Ovary (tissue), 9 donors: ENCODE results near the gene PRKAG3. TPM values are rescaled to one million over a fixed set of nuclear protein-coding genes. Genes with fewer than 3 reads are reported as not detected.

Source experiments
- DNase-seq, 5 donors: peaks; one replicate each; pipeline ENCODE4 v3.0.0-alpha.2; 2019 to 2020
- H3K27ac ChIP-seq, 2 donors: fragments of 200-600 bp; one replicate each; pipeline versions ENCODE4 v1.5.1 to v1.8.0; 2019 to 2022
- H3K27me3 ChIP-seq: fragments of 200-600 bp; one replicate; pipeline ENCODE4 v1.8.0; 2022
- H3K36me3 ChIP-seq: fragments of 200-600 bp; sonication (generic); one replicate; pipeline ENCODE4 v1.5.1; 2019
- H3K4me1 ChIP-seq: one replicate; pipeline ENCODE4 v1.8.1; 2013; ENCODE audit warnings: mild to moderate bottlenecking, moderate library complexity; ENCODE audit not compliant: insufficient read depth
- H3K4me3 ChIP-seq: fragments of 200-600 bp; sonication (generic); one replicate; pipeline ENCODE4 v1.5.1; 2017
- H3K9me3 ChIP-seq, 2 donors: fragments of 200-600 bp in 1 of 2; sonication (generic) in 1 of 2; one replicate each; pipeline versions ENCODE4 v1.5.1 to v1.8.1; 2013 to 2019; ENCODE audit warnings: mild to moderate bottlenecking in 1 of 2, moderate library complexity in 1 of 2
- EP300 ChIP-seq: sonication (generic); formaldehyde crosslinking; IDR thresholded peaks from one replicate; pipeline ENCODE4 v1.6.1; 2017; ENCODE audit warnings: antibody characterized with exemption
- POLR2A ChIP-seq: fragments of 450-650 bp; IDR thresholded peaks from one replicate; pipeline ENCODE4 v1.6.1; 2017; ENCODE audit warnings: antibody characterized with exemption, mild to moderate bottlenecking, moderate library complexity
- WGBS, 3 donors: extraction: QIAGEN DNeasy Blood & Tissue Kit in 1 of 3; methylation state at CpG; one replicate each; pipeline versions ENCODE4 v1.1.5 to v1.1.7; 2013 to 2017; 5-methylcytosine and 5-hydroxymethylcytosine counted together
- intact Hi-C, 4 donors: fragments of 100-400 bp; cut with DNase I; formaldehyde crosslinking; loops; one replicate each; pipeline versions ENCODE4 v1.11.0 to v1.15.1; 2022 to 2023
- polyA plus RNA-seq, 2 donors: library from polyadenylated mRNA; stranded (reverse); fragments of 200-250 nt in 1 of 2; fragments of 350-450 nt in 1 of 2; fragmentation: Illumina TruSeq in 1 of 2; extraction: RNeasy Lipid Tissue Mini Kit (QIAGEN cat#74804) in 1 of 2; gene quantifications; one replicate each; pipeline ENCODE4 v1.2.3, GENCODE V29; 2013 to 2014
- total RNA-seq, 7 donors: library from RNA; depleted of rRNA in 2 of 7; stranded (reverse); fragments of >200 nt in 2 of 7; fragmentation: NEBNext Ultra II Directional in 3 of 7; extraction: Animal tissue kit (Norgen Biotek cat#: 25700) in 3 of 7; gene quantifications; one replicate each; pipeline versions ENCODE4 v1.1.0 to v1.2.4, GENCODE V29; 2016 to 2023
- TF ChIP-seq, protein P1 (sequence below), 3 donors: fragments of 450-650 bp in 2 of 3; fragments of 200-600 bp in 1 of 3; IDR thresholded peaks; one replicate each; pipeline versions ENCODE4 v1.5.1 to v1.8.0; 2016 to 2022; ENCODE audit warnings: antibody characterized with exemption in 3 of 3, mild to moderate bottlenecking in 1 of 3
- donor health status: DM: no; HTN: no; CAD: no; lungs with moderate emphysema.
- donor health status: DM: no; HTN: no; CAD: no.
- donor health status: Bipolar disorder and iron deficiency.
- donor health status: DM: yes; HTN: yes; CAD: no.
- donor health status: DM: no; HTN: no; CAD: no.
- donor health status: DM: yes; HTN: yes; CAD: no.

The PRKAG3 gene
- total and polyA plus RNA-seq, 9 donors, result 0.11 to 0.32 TPM; not detected in 7

DNA sequence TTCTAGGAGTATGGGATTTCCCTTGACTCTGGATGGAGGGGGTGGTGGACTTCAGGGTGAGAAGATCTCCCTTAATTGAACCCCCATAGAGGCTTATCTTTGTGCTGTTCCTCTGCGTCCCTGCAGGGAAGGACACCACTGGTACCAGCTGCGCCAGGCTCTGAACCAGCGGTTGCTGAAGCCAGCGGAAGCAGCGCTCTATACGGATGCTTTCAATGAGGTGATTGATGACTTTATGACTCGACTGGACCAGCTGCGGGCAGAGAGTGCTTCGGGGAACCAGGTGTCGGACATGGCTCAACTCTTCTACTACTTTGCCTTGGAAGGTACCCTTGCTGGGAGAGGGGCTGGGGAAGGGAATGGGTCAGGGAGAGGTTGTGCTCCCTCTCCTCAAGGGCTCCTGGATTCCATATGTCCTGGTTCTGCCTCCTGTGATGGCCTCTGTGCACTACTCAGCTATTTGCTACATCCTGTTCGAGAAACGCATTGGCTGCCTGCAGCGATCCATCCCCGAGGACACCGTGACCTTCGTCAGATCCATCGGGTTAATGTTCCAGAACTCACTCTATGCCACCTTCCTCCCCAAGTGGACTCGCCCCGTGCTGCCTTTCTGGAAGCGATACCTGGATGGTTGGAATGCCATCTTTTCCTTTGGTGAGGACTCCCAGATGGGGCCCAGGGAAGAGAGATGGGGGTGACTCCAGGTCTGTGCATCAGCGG lies 19.3 kb downstream of the PRKAG3 start:
- DNase-seq, result no peak

DNA sequence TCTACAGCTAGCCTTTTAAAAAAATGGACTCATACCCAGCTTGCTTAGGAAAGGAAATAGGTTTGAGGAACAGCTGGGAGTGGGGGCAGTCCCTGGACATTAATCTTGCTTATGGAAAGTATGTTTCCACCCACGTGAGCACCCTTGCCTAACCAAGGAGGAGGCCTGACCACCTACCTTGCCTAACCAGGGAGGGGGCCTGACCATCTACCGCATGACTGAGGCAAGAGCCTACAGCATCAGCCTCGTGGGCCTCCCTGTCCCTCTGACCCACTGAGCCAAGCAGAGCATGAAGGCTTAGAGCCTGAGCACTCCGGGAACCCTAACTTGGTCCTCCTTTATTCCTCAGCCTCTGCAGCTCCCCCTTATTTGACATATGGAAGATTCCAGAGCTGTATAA lies 20.2 kb downstream of the PRKAG3 start:
- no peak overlapping the region for H3K4me3 ChIP-seq
- H3K4me1 ChIP-seq, result peaks cover 2% of the 10 kb centered on the region
- TF ChIP-seq POLR2A (no peak), EP300 (no peak)
- TF ChIP-seq, protein P1, sequence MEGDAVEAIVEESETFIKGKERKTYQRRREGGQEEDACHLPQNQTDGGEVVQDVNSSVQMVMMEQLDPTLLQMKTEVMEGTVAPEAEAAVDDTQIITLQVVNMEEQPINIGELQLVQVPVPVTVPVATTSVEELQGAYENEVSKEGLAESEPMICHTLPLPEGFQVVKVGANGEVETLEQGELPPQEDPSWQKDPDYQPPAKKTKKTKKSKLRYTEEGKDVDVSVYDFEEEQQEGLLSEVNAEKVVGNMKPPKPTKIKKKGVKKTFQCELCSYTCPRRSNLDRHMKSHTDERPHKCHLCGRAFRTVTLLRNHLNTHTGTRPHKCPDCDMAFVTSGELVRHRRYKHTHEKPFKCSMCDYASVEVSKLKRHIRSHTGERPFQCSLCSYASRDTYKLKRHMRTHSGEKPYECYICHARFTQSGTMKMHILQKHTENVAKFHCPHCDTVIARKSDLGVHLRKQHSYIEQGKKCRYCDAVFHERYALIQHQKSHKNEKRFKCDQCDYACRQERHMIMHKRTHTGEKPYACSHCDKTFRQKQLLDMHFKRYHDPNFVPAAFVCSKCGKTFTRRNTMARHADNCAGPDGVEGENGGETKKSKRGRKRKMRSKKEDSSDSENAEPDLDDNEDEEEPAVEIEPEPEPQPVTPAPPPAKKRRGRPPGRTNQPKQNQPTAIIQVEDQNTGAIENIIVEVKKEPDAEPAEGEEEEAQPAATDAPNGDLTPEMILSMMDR (IDR thresholded peaks at IDR 0.05), result no peak
- 68 to 77% (median 72%) methylated on average over 4 of the region's 4 CpGs for WGBS, 3 donors
- intact Hi-C loops, result no loop called here
- H3K36me3 ChIP-seq, result no peaks in the 10 kb centered on the region
- no peak for DNase-seq
- no peaks in the 10 kb centered on the region for H3K9me3 ChIP-seq
- H3K27me3 ChIP-seq, result no peaks in the 10 kb centered on the region
- H3K27ac ChIP-seq, result no peak overlapping the region

More for the DNA sequence above, 19.3 kb downstream of the PRKAG3 start:
- intact Hi-C loops, result no loop called here
- no peak overlapping the region for H3K4me3 ChIP-seq
- TF ChIP-seq EP300 (no peak), POLR2A (no peak)
- TF ChIP-seq, protein P1 (IDR thresholded peaks at IDR 0.05), result no peak
- H3K27me3 ChIP-seq, result no peaks in the 10 kb centered on the region
- no peaks in the 10 kb centered on the region for H3K9me3 ChIP-seq
- H3K36me3 ChIP-seq, result no peaks in the 10 kb centered on the region
- 93 to 97% (median 95%) methylated on average over 21 of the region's 21 CpGs for WGBS, 3 donors
- no peak overlapping the region for H3K27ac ChIP-seq
- H3K4me1 ChIP-seq, result no peaks in the 10 kb centered on the region

DNA sequence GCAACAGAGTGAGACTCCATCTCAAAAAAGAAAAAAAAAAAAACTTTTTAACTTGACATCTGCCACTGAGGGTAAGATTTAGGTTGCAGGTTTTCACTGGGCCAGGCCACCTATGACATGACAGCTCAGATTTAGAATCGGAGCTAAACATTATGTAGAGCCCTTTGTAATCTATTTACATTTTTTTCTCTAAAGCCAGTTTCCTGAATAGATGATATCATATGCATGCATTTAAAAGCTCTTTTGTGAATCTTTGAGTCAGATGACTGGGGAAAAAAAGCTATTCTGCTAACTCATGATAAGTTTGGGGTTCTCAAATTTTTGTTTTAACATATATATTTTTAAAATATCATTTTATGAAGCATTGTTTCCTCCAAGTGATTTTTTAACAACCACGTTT lies 21.3 kb downstream of the PRKAG3 start:
- no peak overlapping the region for H3K4me3 ChIP-seq
- peaks cover 7% of the 10 kb centered on the region for H3K4me1 ChIP-seq
- no peaks in the 10 kb centered on the region for H3K27me3 ChIP-seq
- H3K9me3 ChIP-seq, result no peaks in the 10 kb centered on the region
- intact Hi-C loops, result no loop called here
- WGBS, 3 donors, result 77 to 86% (median 81%) methylated on average over 2 of the region's 2 CpGs
- H3K27ac ChIP-seq, result no peak overlapping the region
- H3K36me3 ChIP-seq, result no peaks in the 10 kb centered on the region
- TF ChIP-seq, protein P1 (IDR thresholded peaks at IDR 0.05), result no peak
- TF ChIP-seq EP300, result no peak
- TF ChIP-seq POLR2A, result no peak
- no peak for DNase-seq

DNA sequence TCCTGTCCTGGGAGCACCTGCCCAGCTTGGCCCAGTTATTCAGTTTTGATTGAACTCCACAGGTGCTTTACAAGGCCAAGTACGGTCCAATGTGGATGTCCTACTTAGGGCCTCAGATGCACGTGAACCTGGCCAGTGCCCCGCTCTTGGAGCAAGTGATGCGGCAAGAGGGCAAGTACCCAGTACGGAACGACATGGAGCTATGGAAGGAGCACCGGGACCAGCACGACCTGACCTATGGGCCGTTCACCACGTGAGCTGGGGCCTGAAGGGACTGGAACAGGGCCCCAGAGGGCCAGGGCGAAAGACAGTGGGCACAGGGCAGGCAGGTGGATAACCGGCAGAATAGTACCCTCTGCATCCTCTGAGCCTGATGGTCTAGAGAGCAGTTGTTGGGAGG lies 22.1 kb downstream of the PRKAG3 start:
- WGBS, 3 donors, result 92 to 97% (median 95%) methylated on average over 12 of the region's 12 CpGs
- no peaks in the 10 kb centered on the region for H3K36me3 ChIP-seq
- DNase-seq, result no peak
- no peaks in the 10 kb centered on the region for H3K27me3 ChIP-seq
- TF ChIP-seq, protein P1 (IDR thresholded peaks at IDR 0.05), result no peak
- no peak for TF ChIP-seq EP300
- TF ChIP-seq POLR2A, result no peak
- H3K4me1 ChIP-seq, result peaks cover 7% of the 10 kb centered on the region
- H3K9me3 ChIP-seq, result no peaks in the 10 kb centered on the region
- no peak overlapping the region for H3K27ac ChIP-seq
- intact Hi-C loops, result no loop called here
- H3K4me3 ChIP-seq, result no peak overlapping the region
